Right ventricle myocardium inferior (tissue), 1 donor: Measurements from ENCODE around the gene TMUB2. TPM values are rescaled to one million over a fixed set of nuclear protein-coding genes. Genes with fewer than 3 reads are reported as not detected.

Experiments used
- ATAC-seq: fragments of 200-7000 bp; cut with Tn5 transposase; one replicate; pipeline ENCODE4 v1.9.1; 2020; ENCODE audit warnings: mild to moderate bottlenecking, moderate library complexity
- DNase-seq: peaks from one replicate; pipeline ENCODE4 v3.0.0; 2021; ENCODE audit errors: missing footprints
- intact Hi-C: fragments of 100-400 bp; cut with DNase I; formaldehyde crosslinking; loops from one replicate; pipeline ENCODE4 v1.11.0; 2022
- total RNA-seq: library from RNA; stranded (reverse); fragmentation: NEBNext Ultra II Directional; extraction: Animal tissue kit (Norgen Biotek cat#: 25700); gene quantifications from one replicate; pipeline ENCODE4 v1.2.1, GENCODE V29; 2021
- donor health status: DM: no; HTN: yes; CAD: no; lungs with severe emphysema.

The TMUB2 gene
- total RNA-seq, 1 donor from 2014 or later = 20.8 TPM

DNA sequence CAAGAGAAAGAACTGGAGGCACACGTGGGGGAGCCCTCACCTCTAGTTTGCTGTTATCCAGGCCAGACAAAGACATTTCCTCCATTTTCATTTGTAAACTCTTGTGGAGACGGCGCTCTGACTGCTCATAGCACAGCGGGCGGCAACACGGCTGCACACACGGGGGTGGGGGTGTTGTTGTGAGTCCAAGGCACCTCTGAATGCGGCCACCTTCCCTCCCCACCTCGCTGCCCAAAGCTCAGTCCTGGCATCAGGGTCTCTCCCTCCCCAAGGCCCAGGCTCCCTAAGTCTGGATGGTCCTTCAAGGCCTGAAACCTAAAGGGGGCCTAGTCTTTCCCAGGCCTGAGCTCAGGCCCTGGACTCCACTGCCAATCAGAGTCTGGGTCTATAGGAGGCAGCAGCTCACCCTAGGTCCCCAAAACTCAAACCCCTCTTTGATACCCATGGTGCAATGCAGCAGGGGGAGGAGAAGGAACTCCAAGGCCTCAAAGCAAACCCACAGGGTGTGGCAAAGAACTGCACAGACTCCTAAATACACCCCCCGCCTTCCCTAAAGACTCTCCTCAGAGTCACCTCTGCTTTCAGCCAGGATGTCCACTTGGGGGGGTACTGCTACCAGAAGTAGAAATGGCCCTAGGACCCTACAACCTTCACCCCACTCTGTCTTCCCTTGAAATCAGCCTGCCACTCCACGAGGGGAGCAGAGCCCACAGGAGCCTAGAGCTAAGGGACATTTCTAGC lies 11.4 kb downstream of the TMUB2 start:
- ATAC-seq = no peak
- intact Hi-C loops = no loop called here
- no peak for DNase-seq

DNA sequence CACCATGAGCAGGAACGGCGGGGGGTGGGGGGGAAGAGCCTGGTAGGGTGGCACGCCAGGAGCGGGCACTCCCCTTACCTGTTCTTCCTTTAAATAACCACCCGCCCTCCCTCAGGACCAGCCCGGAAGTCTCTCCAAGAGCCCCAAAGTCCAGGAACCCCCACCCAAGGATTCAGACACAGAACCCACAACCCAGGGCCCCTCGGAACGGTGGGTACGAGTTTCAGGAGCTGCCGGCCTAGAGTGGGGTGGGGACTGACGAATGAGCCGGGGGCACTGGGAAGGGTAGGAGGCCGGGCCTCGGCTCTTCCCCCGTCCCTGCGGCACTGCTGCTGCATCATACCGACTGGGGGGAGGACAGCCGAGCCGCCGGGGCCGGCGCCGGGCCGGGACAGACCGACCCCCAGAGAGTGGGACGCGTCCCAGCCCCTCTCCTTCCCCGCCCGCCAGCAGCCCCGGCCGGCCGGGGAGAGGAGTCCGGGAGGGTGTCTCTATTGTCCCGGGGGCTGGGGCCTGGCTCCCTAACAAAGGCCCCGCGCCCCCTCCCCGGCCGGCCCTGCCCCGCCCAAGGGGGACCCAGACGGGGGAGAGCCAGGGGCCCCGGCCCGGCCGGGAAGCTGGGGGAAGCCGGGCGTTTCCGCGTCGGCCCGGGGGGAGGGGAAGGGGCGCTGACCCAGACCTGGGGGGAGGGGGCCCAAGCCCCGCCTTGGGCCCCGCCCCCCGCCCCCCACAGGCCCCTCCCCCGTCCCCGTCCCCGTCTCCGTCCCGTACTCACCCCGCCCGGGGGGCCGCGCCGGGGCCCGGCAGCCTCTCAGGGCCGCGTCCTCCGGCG lies 12.2 kb downstream of the TMUB2 start:
- DNase-seq (peak; percentile 87), ATAC-seq (peak; percentile 37)
- intact Hi-C loops = no loop called here

- peak; percentile 96 for ATAC-seq
- intact Hi-C loops = loop anchor here (1.0 to 10.0 kb wide), 3 partner anchors 13 to 305 kb away; partner anchors contain the start of genes GPATCH8 and TMUB2
- DNase-seq = peak; percentile 99
These were observed 13.0 kb downstream of the TMUB2 start, which contains the start of gene ATXN7L3 for GRCh38 chr17:44199553-44200477. ATXN7L3 (minus strand) TSS chr17:44199884; CDS start chr17:44198070, 1,814 bp downstream.

- peak; percentile 1 for ATAC-seq
- DNase-seq = no peak
These were observed 13.8 kb downstream of the TMUB2 start for GRCh38 chr17:44200478-44201155.

GRCh38 chr17:44202756-44203155 lies 16.0 kb downstream of the TMUB2 start:
- intact Hi-C loops = loop anchor here (10.0 kb wide), 1 partner anchor 302 kb away; the partner anchor contains the start of gene GPATCH8
- DNase-seq = no peak
- no peak for ATAC-seq

More at GRCh38 chr17:44200478-44201155, 13.8 kb downstream of the TMUB2 start:
- intact Hi-C loops = loop anchor here (1.0 to 10.0 kb wide), 3 partner anchors 14 to 304 kb away; partner anchors contain the start of genes GPATCH8 and TMUB2

DNA sequence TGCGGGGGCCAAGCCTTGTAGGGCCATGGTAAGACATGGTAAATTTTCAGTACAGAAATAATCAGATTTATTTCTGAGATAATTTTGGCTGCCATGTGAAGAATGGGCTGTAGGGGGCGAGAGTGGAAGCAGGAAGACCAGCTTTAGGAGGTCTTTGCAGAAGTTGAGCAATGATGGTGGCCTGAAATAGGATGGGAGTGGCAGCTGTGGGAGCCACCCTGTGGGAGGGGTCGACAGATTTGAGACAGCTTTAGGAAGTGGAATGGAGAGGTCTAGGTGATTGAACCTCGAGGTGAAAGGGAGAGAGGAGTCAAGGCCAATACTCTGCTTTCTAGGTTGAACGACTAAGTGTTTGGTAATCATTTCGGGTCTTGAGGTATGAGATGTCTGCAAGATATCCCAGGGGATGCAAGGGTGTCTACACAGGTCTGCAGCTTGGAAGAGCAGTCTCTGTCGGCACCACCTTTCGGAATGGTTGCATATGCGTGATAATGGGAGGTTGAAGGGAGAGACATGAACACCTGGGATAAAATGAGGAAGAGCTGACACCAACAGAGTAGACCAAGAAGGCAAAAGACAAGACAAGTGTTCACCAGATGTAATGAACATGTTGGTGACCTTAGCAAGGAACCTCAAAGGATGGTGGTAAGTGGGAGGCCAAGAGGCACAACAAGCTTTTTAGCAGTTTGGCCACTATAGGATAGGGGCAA lies 17.1 kb downstream of the TMUB2 start:
- DNase-seq (no peak), ATAC-seq (no peak)
- intact Hi-C loops = loop anchor here (10.0 kb wide), 1 partner anchor 301 kb away; the partner anchor contains the start of gene GPATCH8

DNA sequence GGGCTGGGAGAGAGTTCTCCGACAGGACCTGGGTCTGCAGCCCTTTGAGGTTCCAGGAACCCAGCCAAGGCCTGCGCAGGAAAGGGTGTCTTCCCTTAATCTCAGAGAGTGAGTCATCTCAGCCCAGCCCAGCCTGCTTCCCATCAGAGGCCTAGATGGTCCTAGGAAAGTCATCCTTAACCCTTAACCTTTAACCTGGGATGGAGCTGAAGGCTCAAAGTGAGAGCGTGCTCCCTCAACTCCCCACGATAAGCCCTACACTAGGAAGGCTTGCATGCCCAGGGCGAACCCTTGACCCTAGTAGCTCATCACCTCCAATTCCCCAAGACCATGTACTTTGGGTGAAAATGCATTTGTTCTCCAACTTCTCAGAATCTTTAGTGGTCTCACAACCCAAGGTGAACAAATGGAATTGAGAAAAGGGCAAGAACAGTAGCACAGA lies 17.7 kb downstream of the TMUB2 start:
- no peak for DNase-seq
- intact Hi-C loops = loop anchor here (10.0 kb wide), 1 partner anchor 300 kb away; the partner anchor contains the start of gene GPATCH8
- no peak for ATAC-seq

- intact Hi-C loops = loop anchor here (10.0 kb wide), 1 partner anchor 299 kb away; the partner anchor contains the start of gene GPATCH8
- ATAC-seq = no peak
- no peak for DNase-seq
These were observed 19.4 kb downstream of the TMUB2 start for GRCh38 chr17:44205962-44206824.

DNA sequence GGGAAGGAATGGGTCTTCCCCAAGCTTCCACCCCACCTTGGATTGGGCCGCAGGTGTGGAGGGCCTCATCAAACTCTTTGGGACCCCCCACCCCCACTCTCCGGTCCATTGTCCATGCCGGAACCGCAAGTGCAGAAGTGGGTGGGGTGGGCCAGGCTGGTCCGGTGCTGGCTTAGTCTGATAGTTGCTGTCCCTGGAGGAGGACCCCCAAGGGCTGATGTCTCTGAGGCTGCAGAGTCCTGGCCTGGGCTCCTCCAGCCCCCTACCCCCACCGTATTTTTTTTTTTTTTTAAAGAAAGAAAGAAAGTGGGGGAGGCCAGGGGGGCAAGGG lies 20.0 kb downstream of the TMUB2 start:
- ATAC-seq (no peak), DNase-seq (no peak)
- intact Hi-C loops = loop anchor here (10.0 kb wide), 1 partner anchor 298 kb away; the partner anchor contains the start of gene GPATCH8

DNA sequence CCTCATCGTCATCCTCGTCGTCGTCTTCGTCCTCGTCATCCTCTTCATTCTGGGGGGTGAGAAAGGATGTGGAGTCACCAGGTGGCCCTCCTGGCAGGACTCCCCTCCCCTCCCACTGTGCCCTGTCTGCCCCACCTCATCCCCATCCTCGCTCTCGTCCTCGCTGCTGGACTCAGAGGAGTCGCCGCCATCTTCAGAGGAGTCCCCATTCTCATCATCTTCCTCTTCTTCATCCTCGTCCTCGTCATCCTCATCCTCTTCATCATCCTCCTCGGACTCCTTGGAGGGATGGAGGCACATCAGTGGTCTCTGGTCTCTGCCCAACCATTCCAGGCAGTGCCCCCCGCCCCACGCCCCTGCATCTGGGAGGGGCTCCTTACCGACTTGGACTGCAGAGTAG lies 20.5 kb downstream of the TMUB2 start:
- DNase-seq (no peak), ATAC-seq (no peak)
- intact Hi-C loops = loop anchor here (10.0 kb wide), 1 partner anchor 297 kb away; the partner anchor contains the start of gene GPATCH8

DNA sequence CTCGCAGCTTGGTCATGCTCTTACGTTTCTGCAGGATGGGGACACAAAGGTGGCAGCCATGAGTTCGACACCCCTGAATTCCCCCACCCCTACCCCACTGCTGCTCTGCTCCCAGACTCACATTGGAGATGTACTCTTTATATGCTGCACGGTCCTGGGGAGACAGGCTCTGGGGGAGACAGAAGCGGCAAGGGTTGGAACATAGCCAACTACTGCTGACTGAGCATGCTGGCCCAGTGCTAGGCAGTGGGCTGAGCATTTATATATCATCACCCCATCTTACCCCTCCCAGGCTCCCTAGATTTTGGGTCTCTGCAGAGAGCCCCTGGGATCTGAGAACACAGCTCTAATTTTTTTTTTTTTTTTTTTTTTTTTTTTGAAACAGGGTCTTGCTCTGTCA lies 21.0 kb downstream of the TMUB2 start:
- DNase-seq (no peak), ATAC-seq (no peak)
- intact Hi-C loops = loop anchor here (10.0 kb wide), 1 partner anchor 297 kb away; the partner anchor contains the start of gene GPATCH8

DNA sequence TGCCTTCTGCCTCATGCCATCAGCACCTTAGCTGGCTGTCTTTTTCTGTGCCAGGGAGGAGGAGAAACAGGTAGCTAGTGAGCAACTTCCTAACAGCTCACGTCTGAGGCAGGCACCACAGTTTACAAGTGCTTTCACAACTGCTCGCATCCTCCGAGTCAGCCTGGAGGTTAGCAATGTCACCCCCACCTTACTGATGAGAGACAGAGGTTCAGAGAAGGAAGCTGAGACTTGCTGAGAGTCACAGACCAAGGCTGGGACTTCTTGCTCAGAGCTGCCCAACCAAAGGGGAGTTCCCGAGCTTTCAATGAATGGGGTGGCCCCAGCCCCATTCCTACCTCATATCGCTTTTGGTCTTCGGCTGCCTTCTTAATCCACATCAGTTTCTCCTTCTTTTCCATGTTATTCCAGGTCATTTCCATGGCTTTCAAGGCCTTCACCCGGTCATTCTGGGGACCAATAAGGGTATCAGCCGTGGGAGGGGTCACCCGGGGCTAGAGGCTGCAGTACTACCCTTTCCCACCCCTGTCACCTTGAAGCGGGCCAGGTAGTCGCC lies 23.1 kb downstream of the TMUB2 start:
- intact Hi-C loops = loop anchor here (1.0 to 10.0 kb wide), 3 partner anchors 121 to 312 kb away; partner anchors contain the start of gene GPATCH8
- no peak for DNase-seq
- ATAC-seq = no peak

- ATAC-seq (peak; percentile 93), DNase-seq (peak; percentile 96)
- intact Hi-C loops = loop anchor here (1.0 to 5.0 kb wide), 2 partner anchors 121 to 312 kb away; no protein-coding TSS in a partner anchor
These were observed 23.8 kb downstream of the TMUB2 start for GRCh38 chr17:44210342-44211192.
